ENCODE data around the gene VEPH1.

The VEPH1 gene

DNA sequence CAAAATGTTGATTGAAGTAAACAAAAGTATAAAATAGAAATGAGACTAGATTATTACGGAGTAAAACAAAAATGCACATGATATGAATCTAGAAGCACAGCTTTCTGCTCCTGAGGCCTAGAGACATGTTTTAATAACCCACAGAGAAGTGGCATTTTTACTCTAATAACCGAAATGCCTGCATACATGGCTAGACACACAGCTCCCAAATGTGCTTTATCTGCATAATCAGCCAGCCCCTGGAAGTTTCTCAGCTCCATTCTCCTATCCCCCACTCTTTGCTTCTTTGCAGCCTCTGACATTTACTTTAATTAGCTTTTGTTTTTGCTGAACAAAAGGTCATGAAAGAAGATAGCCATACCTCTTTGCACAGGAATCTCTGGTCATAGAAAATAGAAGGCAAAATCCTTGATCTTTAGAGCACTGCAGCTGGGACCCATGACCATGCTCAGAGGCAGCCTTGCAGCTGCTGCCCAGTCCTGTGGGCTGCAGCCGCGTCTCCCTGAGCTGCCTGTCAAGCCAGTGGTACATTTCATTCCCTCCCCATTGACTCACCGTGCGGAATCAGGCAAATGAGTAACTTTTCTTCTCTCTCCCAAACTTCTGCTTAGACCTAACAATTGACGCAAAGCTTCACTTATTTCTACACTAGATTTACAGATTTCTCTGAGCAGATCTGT is at the start of gene VEPH1:
TSS of gene VEPH1 (minus strand) at position 501 of the 680 bp plus-strand sequence. CDS start 8,067 bp downstream, outside the sequence.
- DNase-seq (ENCODE audit: insufficient read length, low spot score) (no peak), FAIRE-seq (no peak)

DNA sequence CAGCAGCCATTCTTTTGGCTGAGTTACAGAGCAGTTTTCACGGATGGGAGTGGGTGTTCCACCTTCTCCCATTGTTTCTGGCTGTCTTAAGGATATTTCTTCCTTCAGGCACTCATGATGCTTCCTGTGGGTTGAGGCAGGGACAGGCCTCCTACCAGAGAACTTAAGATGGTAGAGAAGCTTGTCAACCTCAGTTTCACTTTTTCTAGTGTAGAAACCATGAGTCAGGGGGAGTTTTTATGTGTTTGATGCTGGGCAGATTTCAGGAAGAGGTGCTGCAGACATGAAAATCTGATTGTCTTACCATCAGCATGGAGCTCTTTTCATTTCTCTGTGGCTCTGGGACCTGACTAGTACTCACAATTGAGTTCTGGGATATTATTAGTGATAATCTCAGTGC is 48.7 kb upstream of the VEPH1 start:
- DNase-seq (ENCODE audit: insufficient read length, low spot score) (no peak), FAIRE-seq (no peak)

DNA sequence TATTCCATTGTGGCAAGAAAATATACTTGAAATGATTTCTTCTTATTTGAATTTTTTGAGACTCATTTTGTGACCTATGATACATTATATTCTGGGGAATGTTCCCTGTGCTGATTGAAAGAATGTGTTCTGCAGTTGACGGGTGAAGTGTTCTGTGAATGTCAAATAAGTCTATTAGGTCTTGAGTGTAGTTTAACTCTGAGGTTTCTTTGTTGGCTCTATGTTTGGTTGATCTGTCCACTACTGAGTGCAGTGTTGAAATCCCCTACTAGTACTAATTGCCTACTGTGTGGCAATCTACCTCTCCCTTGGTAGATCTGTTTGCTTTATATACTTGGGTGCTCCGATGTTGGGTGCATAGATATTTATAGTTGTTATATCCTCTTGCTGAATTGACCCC is 46.3 kb upstream of the VEPH1 start:
- FAIRE-seq = no peak
- no peak for DNase-seq (ENCODE audit: insufficient read length, low spot score)

DNA sequence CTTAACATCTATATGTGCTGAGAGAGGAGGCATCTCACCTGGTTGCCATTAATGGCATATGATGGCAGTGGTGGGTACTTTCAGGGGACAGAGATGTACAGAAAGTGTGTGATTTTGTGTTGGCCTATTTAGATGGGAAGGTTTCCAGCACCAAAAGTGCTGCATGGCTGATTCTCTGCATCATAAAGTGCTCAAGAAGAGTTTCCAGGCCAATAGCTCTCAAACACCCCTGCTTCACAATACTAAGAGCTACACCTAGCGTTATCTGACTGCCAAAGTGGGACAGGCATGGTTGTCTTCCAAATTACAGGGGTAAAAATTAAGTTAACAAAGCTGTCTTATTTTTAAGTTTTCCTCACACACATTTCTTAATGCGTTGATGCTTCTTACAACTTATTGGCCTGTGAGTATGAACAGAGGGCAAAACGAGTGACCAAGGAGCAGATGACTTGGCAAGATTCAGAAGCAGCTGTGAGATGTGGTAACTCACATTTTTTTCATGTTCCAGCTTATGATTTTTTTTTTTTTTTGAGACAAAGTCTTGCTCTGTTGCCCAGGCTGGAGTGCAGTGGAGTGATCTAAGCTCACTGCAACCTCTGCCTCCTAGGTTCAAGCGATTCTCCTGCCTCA is 41.4 kb upstream of the VEPH1 start:
- DNase-seq (ENCODE audit: insufficient read length, low spot score) = no peak
- FAIRE-seq = no peak

GRCh38 chr3:157543501-157544035 is 40.4 kb upstream of the VEPH1 start:
- DNase-seq (ENCODE audit: insufficient read length, low spot score) = no peak
- FAIRE-seq = no peak

DNA sequence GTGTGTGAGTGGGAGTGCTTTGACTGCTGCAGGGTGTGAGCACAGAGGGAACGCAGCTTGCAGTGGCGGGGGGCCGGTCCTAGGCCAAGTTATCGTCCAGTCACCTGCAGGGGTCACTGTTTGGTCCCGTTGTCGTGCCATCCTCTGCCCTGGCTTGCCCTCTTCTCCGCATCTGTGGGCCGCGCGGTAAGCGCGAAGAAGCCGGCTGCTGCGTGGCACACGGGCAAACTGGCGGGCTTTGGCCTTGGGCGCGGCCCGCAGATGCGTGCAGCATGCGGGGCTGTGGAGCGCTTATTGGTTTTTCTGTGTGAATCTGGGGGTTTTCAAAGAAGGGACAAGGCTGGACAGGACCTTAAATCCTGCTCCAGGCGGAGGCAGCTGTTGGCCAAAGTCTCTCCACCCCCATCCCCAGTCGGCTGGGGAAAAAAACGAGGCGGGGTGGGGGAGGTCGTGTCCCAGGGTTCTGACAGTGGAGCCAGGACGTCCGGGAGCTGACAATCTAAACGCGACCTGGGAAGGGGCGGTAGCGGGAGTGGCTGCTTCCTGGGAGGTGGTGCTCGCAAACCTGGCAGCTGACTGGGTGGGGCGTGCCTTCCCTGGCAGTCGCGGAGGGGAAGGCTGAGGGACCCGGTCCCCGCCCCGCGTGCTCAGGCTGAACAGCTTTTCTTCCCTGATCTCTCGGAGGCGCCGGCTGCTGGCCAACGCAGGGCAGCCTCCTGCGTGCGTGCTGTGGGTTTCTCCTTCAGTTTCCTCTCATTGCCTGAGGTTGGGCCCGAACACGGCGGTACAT is 39.7 kb upstream of the VEPH1 start:
- FAIRE-seq = peak; percentile 58
- DNase-seq (ENCODE audit: insufficient read length, low spot score) = peak; percentile 46

GRCh38 chr3:157541506-157542236 is 38.5 kb upstream of the VEPH1 start:
- DNase-seq (ENCODE audit: insufficient read length, low spot score) (no peak), FAIRE-seq (no peak)

GRCh38 chr3:157540656-157541055 is 37.4 kb upstream of the VEPH1 start:
- DNase-seq (ENCODE audit: insufficient read length, low spot score) (no peak), FAIRE-seq (no peak)

DNA sequence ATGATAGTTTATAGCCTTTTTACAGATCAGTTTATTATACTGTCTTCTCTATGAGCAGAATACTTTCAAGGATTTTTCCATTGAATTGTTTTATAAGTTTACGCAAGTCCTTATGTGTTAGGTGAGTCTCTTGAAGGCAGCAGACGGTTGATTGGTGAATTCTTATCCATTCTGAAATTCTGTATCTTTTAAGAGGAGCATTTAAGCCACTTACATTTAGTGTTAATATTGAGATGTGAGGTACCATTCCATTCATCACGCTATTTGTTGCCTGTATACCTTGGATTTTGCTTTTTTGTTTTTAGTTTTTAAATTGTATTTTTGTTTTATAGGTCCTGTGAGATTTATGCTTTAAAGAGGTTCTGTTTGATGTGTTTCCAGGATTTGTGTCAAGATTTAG is 32.5 kb upstream of the VEPH1 start:
- FAIRE-seq (no peak), DNase-seq (ENCODE audit: insufficient read length, low spot score) (no peak)

GRCh38 chr3:157534725-157535161 is 31.5 kb upstream of the VEPH1 start:
- FAIRE-seq = peak; percentile 79
- no peak for DNase-seq (ENCODE audit: insufficient read length, low spot score)

GRCh38 chr3:157533298-157534070 is 30.3 kb upstream of the VEPH1 start:
- no peak for FAIRE-seq
- DNase-seq (ENCODE audit: insufficient read length, low spot score) = peak; percentile 18

- no peak for FAIRE-seq
- DNase-seq (ENCODE audit: insufficient read length, low spot score) = peak; percentile 66
Measured at GRCh38 chr3:157532529-157533297, 29.5 kb upstream of the VEPH1 start.

DNA sequence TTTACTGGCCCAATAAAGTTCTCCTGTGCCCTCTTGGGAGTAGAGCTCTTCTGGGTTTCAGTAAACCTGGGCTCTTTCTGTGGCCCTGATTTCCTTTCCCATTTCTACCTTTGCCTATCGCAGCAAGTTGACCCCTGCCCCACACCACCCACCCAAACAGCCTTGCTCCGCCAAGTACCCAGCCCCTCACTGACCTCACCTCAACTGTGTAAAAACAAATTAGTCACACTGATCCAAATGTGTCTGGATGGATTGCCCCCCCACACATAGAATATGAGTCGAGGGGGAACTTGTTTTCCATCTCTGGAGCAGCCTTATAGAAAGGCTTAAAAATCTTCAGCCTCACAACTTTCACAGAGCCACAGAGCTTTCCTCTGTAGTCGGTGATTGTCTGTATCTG is 28.6 kb upstream of the VEPH1 start:
- FAIRE-seq (no peak), DNase-seq (ENCODE audit: insufficient read length, low spot score) (no peak)

GRCh38 chr3:157531301-157531660 is 28.1 kb upstream of the VEPH1 start:
- FAIRE-seq = no peak

DNA sequence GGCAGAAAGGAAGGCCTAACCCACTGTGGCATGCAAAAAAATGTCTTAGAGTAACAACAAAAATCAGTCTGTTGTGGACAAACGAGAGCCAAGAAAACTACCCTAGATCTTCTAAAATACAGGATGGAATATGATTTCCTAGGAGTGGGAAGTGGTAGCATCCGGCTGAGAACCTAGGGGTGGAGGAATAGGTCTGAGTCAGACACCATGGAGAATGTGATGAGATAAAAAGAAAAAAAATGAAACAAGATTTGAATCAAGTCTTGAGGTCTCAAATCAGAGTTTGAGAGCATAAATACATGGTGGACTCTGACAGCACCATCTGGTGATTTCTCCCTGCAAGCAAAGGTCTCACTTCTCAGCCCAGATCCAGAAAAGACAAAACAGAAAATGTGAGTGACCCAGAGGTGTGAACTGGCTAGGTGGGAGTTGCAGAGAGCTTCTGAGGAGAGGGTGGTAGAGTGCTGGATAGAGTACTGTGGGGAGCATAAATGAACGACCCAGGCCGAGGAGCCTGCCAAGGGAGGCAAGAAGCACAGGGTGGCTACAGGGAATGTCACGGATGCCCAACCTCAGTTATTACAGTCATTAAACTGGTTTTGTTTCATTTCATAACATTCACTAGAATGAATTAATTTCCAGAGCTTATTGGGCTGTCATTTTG is 27.6 kb upstream of the VEPH1 start:
- DNase-seq (ENCODE audit: insufficient read length, low spot score) (no peak), FAIRE-seq (no peak)

More at GRCh38 chr3:157531301-157531660, 28.1 kb upstream of the VEPH1 start:
- DNase-seq (ENCODE audit: insufficient read length, low spot score) = no peak

- FAIRE-seq (no peak), DNase-seq (ENCODE audit: insufficient read length, low spot score) (no peak)
Measured at GRCh38 chr3:157529751-157530150, 26.5 kb upstream of the VEPH1 start.

DNA sequence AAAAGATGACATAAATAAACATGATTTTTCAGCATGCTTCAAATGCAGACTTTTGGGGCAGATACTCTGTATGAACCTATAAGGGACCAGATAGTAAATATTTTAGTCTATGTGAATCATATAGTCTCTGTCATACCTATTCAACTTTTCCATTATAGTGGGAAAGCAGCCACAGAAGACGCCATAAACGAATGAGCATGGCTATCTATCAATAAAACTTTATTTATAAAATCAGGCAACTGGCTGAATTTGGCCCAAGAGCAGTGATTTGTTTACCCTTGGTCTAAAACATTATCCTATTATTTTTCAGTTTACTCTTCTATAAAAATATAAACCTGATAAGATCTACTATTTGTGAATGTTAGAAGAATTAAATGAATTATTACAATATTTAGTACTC is 25.9 kb upstream of the VEPH1 start:
- DNase-seq (ENCODE audit: insufficient read length, low spot score) (no peak), FAIRE-seq (no peak)

DNA sequence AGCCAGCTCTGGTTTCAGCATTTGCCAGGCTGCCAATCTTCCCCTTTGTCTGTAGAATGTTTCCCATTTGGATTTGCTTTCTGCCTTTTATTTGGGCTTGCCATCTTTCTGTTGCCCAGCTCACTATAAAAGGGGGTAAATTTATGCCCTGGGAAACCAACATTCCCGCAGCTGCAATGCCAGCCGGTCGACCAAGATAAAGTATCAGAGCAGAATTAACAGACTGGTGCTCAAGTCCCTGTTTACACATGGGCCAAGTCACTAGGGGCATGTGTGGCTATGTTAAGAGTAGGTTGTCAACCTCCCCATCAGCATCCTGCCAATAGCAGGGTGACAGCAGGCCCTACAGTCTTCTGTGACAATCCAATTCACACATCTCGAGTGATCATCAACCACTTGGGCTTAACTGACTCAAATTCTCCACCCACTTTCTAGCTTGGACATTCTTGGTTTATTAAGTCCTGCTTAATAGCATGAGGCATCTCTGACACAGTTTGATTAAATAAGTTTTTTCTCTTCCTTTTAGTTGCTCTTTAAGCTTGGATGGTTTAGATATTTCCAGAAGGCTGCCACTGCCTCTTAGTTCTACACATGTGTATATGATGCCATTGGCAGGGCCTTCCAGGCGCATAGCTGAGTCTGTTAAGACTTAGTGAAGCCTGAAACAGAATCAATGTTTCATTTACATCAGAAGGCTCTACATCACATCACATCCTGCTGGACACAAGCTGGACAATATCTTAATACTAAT is 24.1 kb upstream of the VEPH1 start:
- no peak for FAIRE-seq
- DNase-seq (ENCODE audit: insufficient read length, low spot score) = no peak

Measured in HTR-8/SVneo (cell line).